ENCODE data around the gene TTF2.
A peak's percentile ranks its signal among the peaks of the same experiment; 100 is the strongest.
"Not testable (repeated sequence)": the region's sequence is repeated elsewhere in the genome, so short reads cannot be mapped to it uniquely, and the experiment has no call there.

Gene TTF2

GRCh38 chr1:117094841-117095604 is 34.9 kb downstream of the TTF2 start:
- DNase-seq = no peak

- no peak for DNase-seq
Measured at GRCh38 chr1:117096951-117097408, 36.9 kb downstream of the TTF2 start.

GRCh38 chr1:117097443-117097842 is 37.3 kb downstream of the TTF2 start:
- DNase-seq = no peak

- no peak for DNase-seq
Measured at GRCh38 chr1:117098287-117098890, 38.3 kb downstream of the TTF2 start.

- DNase-seq = no peak
Measured at GRCh38 chr1:117101334-117101733, 41.2 kb downstream of the TTF2 start.

GRCh38 chr1:117101858-117102257 is 41.7 kb downstream of the TTF2 start:
- not testable (repeated sequence) for DNase-seq

GRCh38 chr1:117104986-117105385 is 44.9 kb downstream of the TTF2 start:
- no peak for DNase-seq

GRCh38 chr1:117105722-117106121 is 45.6 kb downstream of the TTF2 start:
- no peak for DNase-seq

- DNase-seq = no peak
Measured at GRCh38 chr1:117106478-117106877, 46.4 kb downstream of the TTF2 start.

- DNase-seq = no peak
Measured at GRCh38 chr1:117107364-117107763, 47.2 kb downstream of the TTF2 start.

GRCh38 chr1:117110774-117111173 is 50.6 kb downstream of the TTF2 start:
- no peak for DNase-seq

- no peak for DNase-seq
Measured at GRCh38 chr1:117112047-117112717, 52.1 kb downstream of the TTF2 start.

GRCh38 chr1:117113199-117113598 is 53.1 kb downstream of the TTF2 start:
- DNase-seq = no peak

- DNase-seq = no peak
Measured at GRCh38 chr1:117114877-117115276, 54.8 kb downstream of the TTF2 start.

- DNase-seq = no peak
Measured at GRCh38 chr1:117116090-117116783, 56.1 kb downstream of the TTF2 start.

- DNase-seq = no peak
Measured at GRCh38 chr1:117116784-117117130, 56.6 kb downstream of the TTF2 start.

GRCh38 chr1:117117697-117118096 is 57.6 kb downstream of the TTF2 start:
- DNase-seq = no peak

- DNase-seq = no peak
Measured at GRCh38 chr1:117118137-117118536, 58.0 kb downstream of the TTF2 start.

GRCh38 chr1:117119144-117119543 is 59.0 kb downstream of the TTF2 start:
- DNase-seq = not testable (repeated sequence)

GRCh38 chr1:117120774-117121588 is 60.9 kb downstream of the TTF2 start:
- DNase-seq = peak; percentile 27

GRCh38 chr1:117121589-117122329 is 61.6 kb downstream of the TTF2 start, which contains the start of gene TRIM45:
TRIM45 (minus strand) TSS chr1:117121749; CDS start chr1:117121201, 548 bp downstream.
- peak; percentile 85 for DNase-seq

All from NCI-H1105 (cell line).